HG02840 (cell line): ENCODE results near the gene SPATC1L.

Experiments
- ATAC-seq: cut with Tn5 transposase; IDR thresholded peaks from one replicate; pipeline ENCODE4 v1.9.1; 2021; ENCODE audit warnings: mild to moderate bottlenecking, moderate library complexity, moderate number of reproducible peaks; ENCODE audit not compliant: unreplicated experiment, low FRiP score

SPATC1L gene

GRCh38 chr21:46111857-46112724 is 72.2 kb downstream of the SPATC1L start:
- ATAC-seq, result no peak

- no peak for ATAC-seq
These were observed 73.1 kb downstream of the SPATC1L start for GRCh38 chr21:46111193-46111571.
